GM12878 (cell line): ENCODE measurements around the gene STYXL2. TPM values are rescaled to one million over a fixed set of nuclear protein-coding genes. Genes with fewer than 3 reads are reported as not detected.

Source experiments
- ATAC-seq: fragments of 200-7000 bp; cut with Tn5 transposase; 3 replicates; pipeline ENCODE4 v1.9.1; 2020; ENCODE audit warnings: mild to moderate bottlenecking, moderate library complexity
- BruUV-seq: library from RNA; stranded (reverse); fragments of 400-500 nt; replicated peaks from 2 replicates; lab custom pipeline; 2021; lab: Mats Ljungman, UMichigan
- CTCF ChIA-PET: fragments of 300-600 bp; sonication (Branson Sonifier 250); formaldehyde crosslinking; extraction: SDS; loops from one replicate; lab custom pipeline; 2021; ENCODE audit warnings: inconsistent platforms; lab: Yijun Ruan, JAX
- POLR2A ChIA-PET: fragments of 350-600 bp; formaldehyde crosslinking; extraction: SDS; loops from one replicate; lab custom pipeline; 2021; ENCODE audit warnings: inconsistent platforms; lab: Charles Lee
- RAD21 ChIA-PET: fragments of 300-600 bp; sonication (Branson Sonifier 250); formaldehyde crosslinking; loops from one replicate; lab custom pipeline; 2023; ENCODE audit warnings: antibody characterized with exemption; ENCODE audit not compliant: unreplicated experiment; lab: Charles Lee
- SMC1A ChIA-PET: fragments of 300-600 bp; sonication (Branson Sonifier 250); formaldehyde crosslinking; loops from one replicate; lab custom pipeline; 2023; ENCODE audit not compliant: unreplicated experiment, uncharacterized antibody; lab: Charles Lee
- DNase-seq: peaks from one replicate; pipeline ENCODE4 v3.0.0-alpha.2; 2011; ENCODE audit warnings: low read depth, low spot score
- FAIRE-seq: peaks from 3 replicates; lab custom pipeline; 2011; peaks lifted over from hg19 to GRCh38; lab: Jason Lieb, UNC
- H2AFZ ChIP-seq: 2 replicates; pipeline ENCODE4 v1.6.0; 2011; ENCODE audit warnings: low read depth, low read length, control low read depth; ENCODE audit not compliant: control insufficient read depth
- H3K27ac ChIP-seq: 2 replicates; pipeline ENCODE4 v1.5.1; 2011; ENCODE audit warnings: control low read depth; ENCODE audit not compliant: control insufficient read depth, insufficient read depth
- H3K27me3 ChIP-seq, 2 experiments: replicated peaks in 1 of 2; 2 replicates each; pipeline versions ENCODE4 v1.6.0 to v1.6.1; 2011; ENCODE audit warnings: low read length in 1 of 2; ENCODE audit not compliant: control insufficient read depth in 2 of 2, insufficient read depth in 2 of 2
- H3K36me3 ChIP-seq, 2 experiments: 2 replicates each; pipeline ENCODE4 v1.5.1; 2011; ENCODE audit warnings: low read length in 1 of 2; ENCODE audit not compliant: control insufficient read depth in 2 of 2, insufficient read depth in 2 of 2
- H3K4me1 ChIP-seq: 2 replicates; pipeline ENCODE4 v1.6.1; 2011; ENCODE audit warnings: mild to moderate bottlenecking, low read length, moderate library complexity, mixed read lengths; ENCODE audit not compliant: control insufficient read depth, insufficient read depth
- H3K4me2 ChIP-seq: 2 replicates; pipeline ENCODE4 v1.6.0; 2011; ENCODE audit warnings: control low read depth; ENCODE audit not compliant: control insufficient read depth, insufficient read depth
- H3K4me3 ChIP-seq: fragments of 200-600 bp; sonication (generic); 2 replicates; pipeline ENCODE4 v1.5.1; 2016
- H3K79me2 ChIP-seq: 2 replicates; pipeline ENCODE4 v1.6.0; 2011; ENCODE audit warnings: low read length; ENCODE audit not compliant: control insufficient read depth, insufficient read depth
- H3K9ac ChIP-seq: 2 replicates; pipeline ENCODE4 v1.8.0; 2011; ENCODE audit warnings: low read length, control low read depth, mixed read lengths; ENCODE audit not compliant: control insufficient read depth, insufficient read depth
- H3K9me3 ChIP-seq: replicated peaks from 3 replicates; pipeline ENCODE4 v1.5.1; 2011; ENCODE audit warnings: mild to moderate bottlenecking, low read length; ENCODE audit not compliant: control insufficient read depth, insufficient read depth
- H4K20me1 ChIP-seq: 2 replicates; pipeline ENCODE4 v1.6.0; 2011; ENCODE audit not compliant: control insufficient read depth, insufficient read depth
- CTCF ChIP-seq, 3 experiments: IDR thresholded peaks in 2 of 3; conservative IDR thresholded peaks in 1 of 3; 2 replicates each; pipeline ENCODE4 v1.5.1; 2011; ENCODE audit warnings: low read depth in 3 of 3, low read length in 3 of 3, mild to moderate bottlenecking in 3 of 3, control low read depth in 2 of 3, moderate library complexity in 2 of 3, inconsistent platforms in 1 of 3, mixed read lengths in 1 of 3; ENCODE audit not compliant: control insufficient read depth in 2 of 3, insufficient read depth in 1 of 3; ENCODE audit errors: extremely low read depth in 1 of 3
- GABPA ChIP-seq: IDR thresholded peaks from 2 replicates; pipeline ENCODE4 v1.6.1; 2014; ENCODE audit warnings: antibody characterized with exemption, low read depth, mild to moderate bottlenecking, inconsistent platforms
- HDAC6 ChIP-seq: fragments of 200-600 bp; sonication (generic); IDR thresholded peaks from one replicate; pipeline ENCODE4 v1.8.0; 2017; ENCODE audit warnings: antibody characterized with exemption; ENCODE audit not compliant: unreplicated experiment
- RAD21 ChIP-seq: IDR thresholded peaks from 2 replicates; pipeline ENCODE4 v1.6.1; 2011; ENCODE audit warnings: mild to moderate bottlenecking, low read depth, low read length, moderate library complexity; ENCODE audit not compliant: insufficient read depth
- SMC3 ChIP-seq: IDR thresholded peaks from 2 replicates; pipeline ENCODE4 v1.6.1; 2011; ENCODE audit warnings: low read length, improper control_type of control experiment, borderline replicate concordance
- SUPT20H ChIP-seq: IDR thresholded peaks from 2 replicates; pipeline ENCODE4 v1.6.1; 2011; ENCODE audit warnings: low read depth, mild to moderate bottlenecking, low read length, moderate library complexity, borderline replicate concordance; ENCODE audit not compliant: control insufficient read depth
- ZBTB40 ChIP-seq: fragments of 450-650 bp; IDR thresholded peaks from 2 replicates; pipeline ENCODE4 v1.6.1; 2016; ENCODE audit warnings: mild to moderate bottlenecking, moderate library complexity, borderline replicate concordance
- WGBS: methylation state at CpG from one replicate; pipeline ENCODE4 v1.1.6; 2016; ENCODE audit warnings: low lambda C conversion rate; ENCODE audit not compliant: insufficient replicate concordance, insufficient coverage; ENCODE audit errors: missing lambda C conversion rate; 5-methylcytosine and 5-hydroxymethylcytosine counted together
- in situ Hi-C: fragments of 300-500 bp; cut with MboI; formaldehyde crosslinking; loops from 9 replicates; pipeline ENCODE4 v1.14.3; 2018; ENCODE audit warnings: mixed read lengths
- intact Hi-C: fragments of 100-400 bp; cut with micrococcal nuclease; formaldehyde crosslinking; loops from one replicate; pipeline ENCODE4 v1.14.2; 2022; ENCODE audit not compliant: unreplicated experiment
- polyA plus RNA-seq, 11 experiments: library from polyadenylated mRNA; depleted of rRNA in 4 of 11; unstranded in 6 of 11; stranded (reverse) in 5 of 11; fragments of >200 nt; fragmentation: Nextera tagmentation in 4 of 11; fragmentation: Illumina TruSeq in 1 of 11; extraction: Ambion mirVana in 4 of 11; extraction: Trizol in 1 of 11; gene quantifications; 1 replicate in 1 of 11; 2 replicates in 10 of 11; pipeline versions ENCODE4 v1.2.1 to v1.2.3, GENCODE V29; 2011 to 2016; ENCODE audit warnings: inconsistent platforms in 2 of 11, missing spikeins in 2 of 11, low read depth in 1 of 11
- total RNA-seq, 4 experiments: library from RNA; depleted of rRNA in 3 of 4; stranded (reverse); fragments of >200 nt in 3 of 4; fragmentation: Illumina TruSeq in 1 of 4; extraction: Trizol in 1 of 4; gene quantifications; 2 replicates each; pipeline versions ENCODE4 v1.2.1 to v1.2.3, GENCODE V29; 2013 to 2021

STYXL2 gene
- total and polyA plus RNA-seq, 10 of the 15 experiments (the other 5 are each of a cell fraction or from before 2014, with no cell fraction given): under 0.01 to 0.08 (median 0.03) TPM; not detected in 7

DNA sequence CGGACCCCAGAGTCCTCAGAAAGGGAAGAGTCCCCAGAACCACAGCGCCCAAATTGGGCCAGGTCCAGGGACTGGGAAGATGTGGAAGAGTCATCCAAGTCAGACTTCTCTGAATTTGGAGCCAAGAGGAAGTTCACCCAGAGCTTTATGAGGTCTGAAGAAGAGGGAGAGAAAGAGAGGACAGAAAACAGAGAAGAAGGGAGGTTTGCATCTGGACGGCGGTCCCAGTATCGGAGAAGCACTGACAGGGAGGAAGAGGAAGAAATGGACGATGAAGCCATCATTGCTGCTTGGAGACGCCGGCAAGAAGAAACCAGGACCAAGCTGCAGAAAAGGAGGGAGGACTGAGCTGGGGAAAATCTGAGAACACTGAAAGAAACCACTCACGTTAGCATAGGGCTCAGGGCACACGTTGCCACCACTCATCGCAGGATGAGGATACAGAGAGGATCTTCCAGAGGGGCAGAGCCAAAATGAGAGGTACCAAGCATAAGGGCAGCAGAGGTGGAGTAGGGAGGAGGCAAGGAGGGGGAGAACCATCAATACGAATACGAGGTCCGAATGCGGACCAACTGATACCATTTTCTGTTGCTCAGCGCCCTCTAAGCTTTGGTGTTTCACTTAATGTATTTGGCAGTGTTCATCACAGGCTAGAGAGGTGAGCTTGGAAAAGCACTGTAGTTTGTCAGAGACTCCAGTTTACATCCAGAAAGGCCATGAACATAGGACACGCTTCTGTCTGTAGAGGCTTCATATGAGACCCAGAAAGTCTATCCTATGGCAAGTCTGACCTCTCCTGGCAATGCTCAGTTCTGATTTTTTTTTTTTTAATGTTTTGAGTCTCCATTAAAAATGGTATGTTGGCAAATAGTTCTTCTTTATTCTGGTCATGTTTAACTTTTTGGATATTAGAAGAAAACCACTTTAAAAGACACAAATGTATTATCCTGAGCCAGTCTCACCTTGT lies 34.7 kb downstream of the STYXL2 start:
- ATAC-seq (0 out of 3 replicates have a peak, but pooled peaks have one; percentile 28), DNase-seq (no peak), FAIRE-seq (no peak)
- H2AFZ ChIP-seq: no peak overlapping the region
- RAD21 ChIA-PET: no interaction called here
- no peak overlapping the region for H3K27ac ChIP-seq
- SMC1A ChIA-PET: interaction anchor here (1.1 kb wide), 1 partner anchor 89 kb away, joined by 3 read pairs; no protein-coding TSS in a partner anchor
- no peak overlapping the region for H3K4me2 ChIP-seq
- in situ Hi-C loops (no loop called here), intact Hi-C loops (loop anchor here (1.0 to 10.0 kb wide), 2 partner anchors 62 to 316 kb away; no protein-coding TSS in a partner anchor)
- peaks cover 7% of the 10 kb centered on the region in 2 experiments; a peak in 2 of 4 replicates for H3K27me3 ChIP-seq
- H3K4me1 ChIP-seq: no peaks in the 10 kb centered on the region
- no peaks in the 10 kb centered on the region for H3K36me3 ChIP-seq
- H3K79me2 ChIP-seq: no peaks in the 10 kb centered on the region
- H3K4me3 ChIP-seq: no peak overlapping the region
- no peak overlapping the region for H3K9ac ChIP-seq
- TF ChIP-seq GABPA (no peak), SMC3 (peak; percentile 47; the same call in 1 of the 2 replicates), RAD21 (peak; percentile 58), SUPT20H (no peak), ZBTB40 (no peak), CTCF (IDR thresholded peaks at IDR 0.05 in 2 of 3, conservative IDR thresholded peaks at IDR 0.05 in 1 of 3; ENCODE audit: control insufficient read depth in 2 of 3, extremely low read depth in 1 of 3, insufficient read depth in 1 of 3, low read depth in 3 of 3, low read length in 3 of 3) (peak in 1 of 3 experiments; percentile 26; a peak in 1 of 6 replicates), HDAC6 (no peak)
- BruUV-seq: no TSS peak
- POLR2A ChIA-PET: no interaction called here
- WGBS: 46% methylated on average over 15 of the region's 17 CpGs
- no peaks in the 10 kb centered on the region for H3K9me3 ChIP-seq
- no peaks in the 10 kb centered on the region for H4K20me1 ChIP-seq
- CTCF ChIA-PET: interaction anchor here (1.0 kb wide), 1 partner anchor 20 kb away, joined by 4 read pairs; no protein-coding TSS in a partner anchor
